IPS-18c (cell line): ENCODE results near the gene TYW5.

ENCODE experiments used
- H3K4me3 ChIP-seq: 2 replicates; pipeline ENCODE4 v1.7.0; 2013; ENCODE audit warnings: low read depth, mild to moderate bottlenecking, low read length, moderate library complexity; ENCODE audit not compliant: insufficient read depth
- H3K9me3 ChIP-seq: one replicate; pipeline ENCODE4 v1.6.1; 2013; ENCODE audit warnings: mild to moderate bottlenecking, low read length, moderate library complexity; ENCODE audit not compliant: control insufficient read depth, insufficient read depth

Gene TYW5

DNA sequence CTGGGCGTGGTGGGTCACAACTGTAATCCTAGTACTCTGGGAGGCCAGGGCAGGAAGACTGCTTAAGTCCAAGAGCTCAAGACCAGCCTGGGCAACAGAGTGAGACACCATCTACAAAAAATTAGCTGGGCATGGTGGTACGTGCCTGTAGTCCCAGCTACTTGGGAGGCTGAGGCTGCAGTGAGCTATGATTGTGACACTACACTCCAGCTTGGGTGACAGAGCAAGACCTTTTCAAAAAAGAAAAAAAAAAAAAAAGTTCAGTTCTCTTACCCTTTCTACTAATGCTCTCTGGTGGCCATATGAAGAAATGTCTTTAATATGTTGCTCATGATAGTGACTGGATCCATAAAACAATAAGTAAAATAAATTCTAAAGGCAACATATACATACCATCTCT, 14.9 kb downstream of the TYW5 start:
- Histone ChIP-seq H3K9me3 (no peaks in the 10 kb centered on the region), H3K4me3 (no peak overlapping the region)

- Histone ChIP-seq H3K4me3 (no peak overlapping the region), H3K9me3 (no peaks in the 10 kb centered on the region)
These were observed 18.7 kb downstream of the TYW5 start for GRCh38 chr2:199936554-199936953.

DNA sequence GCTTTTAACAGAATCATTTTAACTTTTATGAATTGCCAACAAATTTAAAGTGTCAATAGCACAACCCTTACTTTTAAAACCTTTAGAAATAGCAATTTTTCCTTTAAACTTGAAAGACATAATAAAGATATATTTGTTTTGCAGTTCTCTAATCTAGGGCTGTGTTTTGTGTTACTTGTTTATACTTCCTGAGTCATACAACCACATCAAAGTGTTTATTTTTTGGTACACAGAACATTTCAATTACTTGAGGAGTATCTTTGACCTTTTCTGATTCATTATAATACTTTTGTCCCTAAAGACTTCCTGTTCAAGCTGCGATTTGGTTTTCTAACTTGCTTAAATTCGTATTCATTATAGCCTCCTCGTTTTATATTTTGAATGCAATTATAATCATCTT, 21.8 kb downstream of the TYW5 start:
- H3K4me3 ChIP-seq = no peak overlapping the region
- H3K9me3 ChIP-seq = no peaks in the 10 kb centered on the region

- Histone ChIP-seq H3K9me3 (no peaks in the 10 kb centered on the region), H3K4me3 (no peak overlapping the region)
These were observed 22.9 kb downstream of the TYW5 start for GRCh38 chr2:199932312-199932855.

- no peak overlapping the region for H3K4me3 ChIP-seq
- no peaks in the 10 kb centered on the region for H3K9me3 ChIP-seq
These were observed 26.0 kb downstream of the TYW5 start for GRCh38 chr2:199929262-199929661.

DNA sequence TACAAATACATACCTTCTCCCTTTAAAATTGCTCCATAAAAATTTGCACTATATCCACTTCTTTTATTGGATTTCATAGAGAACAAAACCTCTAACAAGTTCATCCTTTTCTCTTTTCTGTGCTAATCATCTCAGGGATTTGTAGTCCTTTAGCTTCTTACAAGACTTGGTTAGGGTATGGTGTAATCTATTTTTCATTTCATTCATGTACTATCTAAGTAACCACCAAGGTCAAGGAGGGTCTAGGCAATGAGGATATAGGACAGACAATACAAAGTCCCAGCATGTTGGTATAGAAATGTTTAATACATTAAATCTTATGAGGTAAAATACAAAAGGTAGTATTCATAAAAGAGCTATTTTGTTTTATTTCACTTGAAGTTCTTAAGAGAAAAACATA, 26.7 kb downstream of the TYW5 start:
- H3K9me3 ChIP-seq = no peaks in the 10 kb centered on the region
- no peak overlapping the region for H3K4me3 ChIP-seq

GRCh38 chr2:199928226-199928625, 27.1 kb downstream of the TYW5 start:
- Histone ChIP-seq H3K4me3 (no peak overlapping the region), H3K9me3 (no peaks in the 10 kb centered on the region)

- Histone ChIP-seq H3K9me3 (no peaks in the 10 kb centered on the region), H3K4me3 (no peak overlapping the region)
These were observed 28.5 kb downstream of the TYW5 start for GRCh38 chr2:199926806-199927205.

DNA sequence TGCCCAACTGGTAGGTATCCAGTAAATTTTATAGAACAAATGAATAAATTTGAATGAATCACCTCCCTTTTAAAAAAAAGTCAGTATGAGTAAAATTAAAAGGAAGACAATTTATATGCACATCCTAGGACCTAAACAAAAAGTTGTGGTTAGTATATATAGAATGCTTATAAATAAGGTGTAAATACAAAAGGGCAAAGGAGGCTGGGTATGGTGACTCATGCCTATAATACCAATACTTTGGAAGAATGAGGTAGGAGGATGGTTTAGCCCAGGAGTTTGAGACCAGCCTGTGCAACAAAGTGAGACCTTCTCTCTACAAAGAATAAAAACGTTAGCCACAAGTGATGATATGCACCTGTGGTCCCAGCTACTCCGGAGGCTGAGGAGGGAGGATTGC, 31.4 kb downstream of the TYW5 start:
- Histone ChIP-seq H3K4me3 (no peak overlapping the region), H3K9me3 (no peaks in the 10 kb centered on the region)

- Histone ChIP-seq H3K9me3 (peaks cover under 1% of the 10 kb centered on the region), H3K4me3 (no peak overlapping the region)
These were observed 32.4 kb downstream of the TYW5 start for GRCh38 chr2:199922856-199923255.

DNA sequence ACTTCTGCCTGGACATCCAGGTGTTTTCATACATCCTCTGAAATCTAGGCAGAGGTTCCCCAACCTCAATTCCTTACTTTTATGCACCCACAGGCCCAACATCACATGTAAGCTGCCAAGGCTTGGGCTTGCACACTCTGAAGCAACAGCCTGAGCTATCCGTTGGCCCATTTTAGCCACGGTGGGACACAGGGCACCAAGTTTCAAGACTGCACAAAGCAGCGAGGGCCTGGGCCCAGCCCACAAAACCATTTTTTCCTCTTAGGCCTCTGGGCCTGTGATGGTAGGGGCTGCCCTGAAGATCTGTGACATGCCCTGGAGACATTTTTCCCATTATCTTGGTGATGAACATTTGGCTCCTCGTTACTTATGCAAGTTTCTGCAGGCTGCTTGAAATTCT, 38.3 kb downstream of the TYW5 start:
- H3K9me3 ChIP-seq = peaks cover 15% of the 10 kb centered on the region
- no peak overlapping the region for H3K4me3 ChIP-seq

- Histone ChIP-seq H3K4me3 (no peak overlapping the region; the same call in 1 of the 2 replicates), H3K9me3 (peaks cover 15% of the 10 kb centered on the region)
These were observed 40.8 kb downstream of the TYW5 start for GRCh38 chr2:199914372-199914958.

DNA sequence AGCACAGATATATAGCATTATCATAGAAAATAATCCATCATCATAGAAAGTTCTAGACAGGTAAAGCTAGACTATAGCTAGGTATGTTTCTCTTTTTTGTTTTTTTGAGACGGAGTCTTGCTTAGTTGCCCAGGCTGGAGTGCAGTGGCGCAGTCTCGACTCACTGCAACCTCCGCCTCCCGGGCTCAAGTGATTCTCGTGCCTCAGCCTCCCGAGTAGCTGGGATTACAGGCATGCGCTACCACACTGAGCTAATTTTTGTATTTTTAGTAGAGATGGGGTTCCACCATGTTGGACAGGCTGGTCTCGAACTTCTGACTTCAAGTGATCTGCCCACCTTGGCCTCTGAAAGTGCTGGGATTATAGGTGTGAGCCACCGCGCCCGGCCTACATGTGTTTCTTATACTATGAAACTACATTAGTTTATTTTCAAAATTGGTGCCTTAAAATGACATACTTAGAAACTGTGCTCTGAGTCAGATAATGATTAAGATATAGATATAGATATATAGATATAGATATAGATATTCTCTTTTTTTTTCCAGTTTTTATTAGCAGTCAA, 42.7 kb downstream of the TYW5 start:
- Histone ChIP-seq H3K9me3 (peaks cover 13% of the 10 kb centered on the region), H3K4me3 (peak overlapping the region; percentile 87; the same call in 1 of the 2 replicates)

- Histone ChIP-seq H3K4me3 (peak overlapping the region; percentile 87), H3K9me3 (peaks cover 6% of the 10 kb centered on the region)
These were observed 43.5 kb downstream of the TYW5 start for GRCh38 chr2:199911877-199912161.

DNA sequence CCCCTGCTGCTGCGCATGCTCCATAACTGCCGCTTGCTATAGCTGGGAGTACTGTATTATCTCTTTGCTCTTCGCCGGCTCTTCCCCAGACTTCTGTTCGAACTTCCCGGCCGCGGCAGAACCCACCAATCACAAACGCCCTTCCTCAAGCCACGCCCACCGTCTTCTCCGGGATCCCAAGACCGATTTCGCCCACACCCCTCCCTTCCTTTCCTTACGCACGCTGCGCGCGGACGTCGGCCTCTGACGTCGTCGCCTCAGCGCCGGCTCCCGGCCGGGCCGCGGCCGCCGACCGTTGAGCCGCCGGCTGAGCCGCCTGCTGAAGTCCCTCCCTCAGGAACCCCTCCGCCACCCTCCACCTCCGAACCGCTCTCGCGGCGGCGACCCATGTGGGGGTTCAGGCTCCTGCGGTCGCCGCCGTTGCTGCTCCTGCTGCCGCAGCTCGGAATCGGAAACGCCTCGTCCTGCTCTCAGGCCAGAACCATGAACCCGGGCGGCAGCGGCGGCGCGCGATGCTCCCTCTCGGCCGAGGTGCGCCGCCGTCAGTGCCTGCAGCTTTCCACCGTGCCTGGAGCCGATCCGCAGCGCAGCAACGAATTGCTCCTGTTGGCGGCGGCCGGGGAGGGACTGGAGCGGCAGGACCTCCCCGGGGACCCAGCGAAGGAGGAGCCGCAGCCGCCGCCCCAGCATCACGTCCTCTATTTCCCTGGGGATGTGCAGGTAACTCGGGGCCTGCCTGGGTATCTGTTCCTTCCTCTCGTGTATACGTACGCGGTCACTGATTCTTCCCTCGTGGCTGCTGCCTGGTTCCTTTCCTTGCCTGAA, 44.0 kb downstream of the TYW5 start, which contains the start of gene C2orf69:
C2orf69 (plus strand) TSS at position 242 of the 825 bp plus-strand sequence; CDS start at position 388, 146 bp downstream.
- Histone ChIP-seq H3K9me3 (peaks cover 3% of the 10 kb centered on the region), H3K4me3 (peak within 1 kb of the TSS; percentile 87)

GRCh38 chr2:199910338-199911051, 44.8 kb downstream of the TYW5 start:
- Histone ChIP-seq H3K4me3 (peak overlapping the region; percentile 41), H3K9me3 (no peaks in the 10 kb centered on the region)

DNA sequence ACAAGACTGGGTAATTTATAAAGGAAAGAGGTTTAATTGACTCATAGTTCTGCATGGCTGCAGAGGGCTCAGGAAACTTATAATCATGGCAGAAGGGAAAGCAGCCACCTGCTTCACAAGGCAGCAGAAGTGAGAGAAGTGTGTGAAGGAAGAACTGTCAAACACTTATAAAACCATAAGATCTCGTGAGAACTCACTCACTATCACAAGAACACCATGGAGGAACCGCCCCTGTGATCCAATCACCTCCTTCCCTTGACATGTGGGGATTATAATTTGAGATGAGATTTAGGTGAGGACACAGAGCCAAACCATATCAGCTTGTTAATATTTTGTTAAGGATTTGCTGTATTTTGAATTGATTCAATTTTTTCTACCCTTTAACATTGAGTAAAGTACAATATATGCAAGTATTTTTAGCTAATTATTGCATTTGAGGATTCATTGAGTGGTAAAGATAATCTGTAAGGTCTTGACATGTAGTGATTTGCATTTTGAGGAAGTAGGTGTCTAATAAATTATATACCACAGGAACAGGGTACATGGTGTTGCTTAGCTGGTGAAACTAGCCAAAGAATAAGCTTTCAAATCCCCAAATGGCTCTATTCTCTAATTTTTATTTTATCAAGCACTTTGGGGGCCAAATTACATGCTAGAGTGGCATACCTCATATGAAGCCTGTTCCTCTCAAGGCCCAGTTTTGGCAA, 48.1 kb downstream of the TYW5 start:
- Histone ChIP-seq H3K4me3 (no peak overlapping the region), H3K9me3 (no peaks in the 10 kb centered on the region)
